ENCODE results near the gene PDE6G.

The PDE6G gene

DNA sequence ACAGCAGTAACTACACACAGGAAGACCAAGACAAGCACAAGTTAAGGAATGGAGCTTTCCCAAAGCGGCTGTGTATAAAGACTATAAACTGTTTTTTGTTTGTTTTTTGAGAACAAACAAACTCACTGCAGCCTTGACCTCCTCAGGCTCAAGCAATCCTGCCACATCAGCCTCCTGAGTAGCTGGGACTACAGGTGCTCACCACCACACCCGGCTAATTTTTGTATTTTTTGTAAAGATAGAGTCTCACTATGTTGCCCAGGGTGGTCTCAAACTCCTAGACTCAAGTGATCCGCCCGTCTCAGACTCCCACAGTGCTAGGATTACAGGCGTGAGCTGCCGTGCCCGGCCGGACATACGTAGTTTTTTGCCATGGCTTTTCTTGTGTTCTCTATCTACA lies 4.1 kb upstream of the PDE6G start:
- DNase-seq: no peak

- DNase-seq: no peak
These were observed 2.7 kb upstream of the PDE6G start for GRCh38 chr17:81659038-81659437.

- no peak for DNase-seq
These were observed 493 bp upstream of the PDE6G start for GRCh38 chr17:81656835-81657234.

DNA sequence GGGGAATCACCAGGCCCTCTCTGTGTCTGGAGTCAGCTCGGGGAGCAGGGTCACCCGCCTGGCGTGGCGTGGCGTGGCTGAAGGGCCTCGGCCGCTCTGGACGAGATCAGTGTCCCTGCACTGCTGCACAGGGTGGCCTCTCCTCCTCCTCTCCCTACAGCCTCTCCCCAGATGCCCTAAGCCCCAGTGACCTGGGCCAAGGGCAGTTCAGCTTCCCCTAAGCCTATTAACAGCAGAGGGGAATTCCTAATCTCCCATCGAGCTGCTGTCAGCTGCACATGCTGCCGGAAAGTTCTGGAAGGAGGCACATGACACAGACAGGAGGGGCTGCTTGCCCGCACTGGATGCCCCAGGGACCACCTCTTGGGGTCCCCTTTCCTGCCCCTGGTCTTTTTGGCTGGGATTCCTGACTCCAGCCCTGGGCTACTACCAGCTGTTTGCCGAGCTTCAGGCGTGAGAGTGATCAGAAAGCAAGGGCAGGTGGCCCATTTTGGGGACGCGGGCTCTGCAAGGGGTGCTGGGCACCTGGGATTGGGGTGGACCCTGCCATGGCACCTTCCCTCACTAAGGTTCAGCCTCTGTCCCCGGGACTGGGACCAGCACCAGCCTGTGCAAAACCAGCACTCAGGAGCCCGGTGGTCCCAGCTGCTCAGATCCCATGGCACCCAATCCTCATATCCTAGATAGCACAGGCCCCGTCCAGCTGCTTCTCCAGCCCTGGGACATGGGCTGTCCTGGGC lies 794 bp downstream of the PDE6G start:
- no peak for DNase-seq

GRCh38 chr17:81652906-81653771 lies 3.2 kb downstream of the PDE6G start:
- no peak for DNase-seq

GRCh38 chr17:81651692-81652091 lies 4.7 kb downstream of the PDE6G start:
- DNase-seq: peak; percentile 52

DNA sequence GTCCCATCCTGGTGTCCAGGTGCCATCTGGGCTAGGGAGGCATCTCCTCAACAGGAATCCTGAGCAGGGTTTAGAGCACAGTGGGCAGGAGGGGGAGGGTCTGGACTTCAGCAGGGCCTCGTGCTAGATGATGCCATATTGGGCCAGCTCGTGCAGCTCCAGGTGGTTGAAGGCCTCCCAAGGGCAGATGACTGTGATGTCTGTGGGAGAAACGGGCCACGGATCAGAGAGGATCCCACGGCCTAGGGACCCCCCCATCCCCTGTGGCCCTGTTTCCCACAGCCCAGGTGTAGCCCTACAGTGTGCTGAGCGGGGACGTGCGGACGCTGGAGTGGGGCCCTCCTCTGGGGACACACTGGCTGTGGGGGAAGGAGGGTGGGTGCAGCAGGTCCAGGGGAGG lies 5.4 kb downstream of the PDE6G start:
- DNase-seq: no peak

- DNase-seq: no peak
These were observed 7.6 kb downstream of the PDE6G start for GRCh38 chr17:81648707-81649085.

GRCh38 chr17:81648013-81648706 lies 8.2 kb downstream of the PDE6G start:
- DNase-seq: no peak

DNA sequence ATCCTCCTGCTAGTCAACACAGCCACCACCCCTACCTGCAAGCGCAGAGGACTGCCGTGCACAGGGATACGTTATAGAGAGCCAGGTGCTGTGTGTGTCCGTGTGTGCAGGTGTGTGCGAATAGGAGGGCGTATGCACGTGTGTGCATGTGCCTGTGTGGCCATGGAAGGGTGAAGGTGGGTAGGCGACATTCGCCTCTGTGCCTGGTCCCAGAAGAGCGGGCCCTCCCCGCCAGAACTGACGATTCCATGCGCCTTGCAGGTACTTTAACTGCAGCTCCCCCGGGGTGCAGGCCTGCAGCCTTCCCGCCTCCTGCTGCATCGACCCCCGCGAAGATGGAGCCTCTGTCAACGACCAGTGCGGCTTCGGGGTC lies 8.7 kb downstream of the PDE6G start:
- DNase-seq: no peak

DNA sequence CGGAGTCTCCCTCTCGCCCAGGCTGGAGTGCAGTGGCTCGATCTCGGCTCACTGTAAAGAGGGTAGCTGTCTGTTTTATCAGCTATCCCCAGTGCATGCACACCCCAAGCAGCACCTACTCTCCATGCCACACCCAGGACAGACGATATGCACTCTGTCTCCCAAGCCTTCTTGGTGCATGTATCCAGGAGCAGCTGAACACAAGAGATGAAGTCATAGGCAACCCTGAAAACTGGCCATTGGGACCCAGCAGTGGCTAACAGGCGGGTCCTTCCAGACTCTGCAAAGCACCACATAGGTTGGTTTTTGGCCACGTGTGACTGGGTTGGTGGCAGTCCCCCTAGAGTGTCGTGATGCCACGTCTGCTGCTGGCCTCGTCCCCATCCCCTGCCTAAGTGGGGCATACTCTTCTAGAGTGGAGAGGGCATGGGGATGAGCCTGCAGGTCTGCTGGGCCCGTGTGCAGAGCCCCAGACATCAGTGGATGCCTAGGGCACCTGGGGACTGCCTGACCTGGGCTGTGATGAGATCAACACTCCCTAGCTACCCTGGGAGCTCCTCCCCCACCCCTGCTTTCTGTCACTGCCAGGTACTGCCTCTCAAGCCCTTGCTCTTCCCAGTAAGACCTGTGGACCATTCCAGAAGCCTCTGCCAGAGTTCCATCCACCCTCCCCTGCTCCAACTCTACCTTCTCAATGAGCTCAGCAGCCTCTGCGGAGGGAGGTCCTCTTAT lies 9.3 kb downstream of the PDE6G start:
- no peak for DNase-seq

- no peak for DNase-seq
These were observed 11.1 kb downstream of the PDE6G start for GRCh38 chr17:81644976-81645952.

- no peak for DNase-seq
These were observed 11.8 kb downstream of the PDE6G start for GRCh38 chr17:81644496-81644895.

GRCh38 chr17:81641825-81642489 lies 14.4 kb downstream of the PDE6G start:
- DNase-seq: peak; percentile 18

- no peak for DNase-seq
These were observed 16.3 kb downstream of the PDE6G start for GRCh38 chr17:81640011-81640410.

DNA sequence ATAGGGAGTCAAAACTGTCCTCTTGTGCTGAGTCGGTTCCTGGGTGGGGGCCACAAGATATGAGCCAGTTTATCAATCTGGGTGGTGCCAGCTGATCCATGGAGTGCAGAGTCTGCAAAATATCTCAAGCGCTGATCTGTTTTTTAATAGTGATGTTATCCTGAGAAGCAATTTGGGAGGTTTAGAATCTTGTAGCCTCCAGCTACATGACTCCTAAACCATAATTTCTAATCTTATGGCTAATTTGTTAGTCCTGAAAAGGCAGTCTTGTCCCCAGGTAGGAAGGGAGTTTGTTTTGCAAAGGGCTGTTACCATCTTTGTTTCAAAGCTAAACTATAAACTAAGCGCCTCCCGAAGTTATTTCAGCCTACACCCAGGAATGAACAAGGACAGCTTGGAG lies 17.7 kb downstream of the PDE6G start:
- no peak for DNase-seq

DNA sequence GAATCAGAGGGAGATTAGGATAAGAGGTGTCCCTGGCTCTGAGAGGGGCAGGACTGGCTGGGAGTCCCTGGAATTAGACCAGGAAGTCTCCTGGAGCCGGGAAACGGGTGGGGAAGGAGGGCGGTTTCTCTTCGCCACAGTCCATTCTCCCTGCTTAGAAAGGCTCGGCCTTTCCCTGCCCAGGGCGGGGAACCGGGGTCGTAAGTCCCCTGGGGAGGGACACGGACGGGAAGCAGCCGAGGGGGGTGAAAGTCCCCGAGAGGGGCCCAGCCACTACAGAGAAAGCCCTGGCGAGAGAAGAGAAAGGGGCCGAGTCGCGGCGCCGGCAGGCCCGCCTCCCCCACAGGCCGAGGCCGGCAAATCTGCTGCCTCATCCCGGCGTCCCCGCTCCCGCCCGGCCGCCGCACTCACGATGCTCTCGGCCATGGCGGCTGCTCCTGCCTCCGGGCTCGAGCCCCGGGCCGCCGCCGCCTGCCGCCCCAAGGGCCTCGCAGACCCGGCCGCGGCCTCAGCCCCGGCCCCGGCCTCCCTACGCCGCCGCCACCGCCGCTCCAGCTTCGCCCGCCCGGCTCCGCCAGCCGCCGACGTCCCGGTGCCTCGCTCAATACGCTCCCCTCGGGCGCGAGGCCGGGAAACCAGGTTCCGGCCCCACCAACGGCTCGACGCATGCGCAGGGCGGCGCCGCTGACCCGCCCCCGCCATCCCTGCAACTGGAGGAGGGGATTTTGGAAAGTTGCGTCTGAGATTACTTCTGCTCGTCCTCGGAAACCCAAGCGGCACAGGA lies 19.6 kb downstream of the PDE6G start, which contains the start of the genes NPLOC4 and TSPAN10:
Gene NPLOC4 (minus strand): TSS at position 608 of the 784 bp plus-strand sequence. CDS start 182 bp downstream, at position 426.
Gene TSPAN10 (plus strand): TSS at position 692 of the 784 bp plus-strand sequence. CDS start 5,217 bp downstream, outside the sequence.
- peak; percentile 71 for DNase-seq

GRCh38 chr17:81635973-81636504 lies 20.3 kb downstream of the PDE6G start:
- DNase-seq: no peak

DNA sequence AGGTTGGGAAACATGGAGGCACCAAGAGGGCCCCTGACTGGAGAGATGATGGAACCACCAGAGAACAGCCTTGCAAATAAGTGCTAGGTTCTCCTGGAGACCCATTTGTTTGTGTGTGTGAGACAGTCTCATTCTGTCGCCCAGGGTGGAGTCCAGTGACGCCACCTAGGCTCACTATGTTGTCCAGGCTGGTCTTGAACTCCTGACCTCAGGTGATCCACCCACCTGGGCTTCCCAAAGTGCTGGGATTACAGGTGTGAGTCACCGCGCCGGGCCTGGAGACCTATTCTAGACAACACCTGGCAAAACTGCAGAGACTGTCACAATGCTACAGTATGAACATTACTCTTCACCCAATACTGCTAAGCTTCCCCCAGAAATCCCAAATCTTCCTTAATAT lies 20.9 kb downstream of the PDE6G start:
- DNase-seq: no peak

DNA sequence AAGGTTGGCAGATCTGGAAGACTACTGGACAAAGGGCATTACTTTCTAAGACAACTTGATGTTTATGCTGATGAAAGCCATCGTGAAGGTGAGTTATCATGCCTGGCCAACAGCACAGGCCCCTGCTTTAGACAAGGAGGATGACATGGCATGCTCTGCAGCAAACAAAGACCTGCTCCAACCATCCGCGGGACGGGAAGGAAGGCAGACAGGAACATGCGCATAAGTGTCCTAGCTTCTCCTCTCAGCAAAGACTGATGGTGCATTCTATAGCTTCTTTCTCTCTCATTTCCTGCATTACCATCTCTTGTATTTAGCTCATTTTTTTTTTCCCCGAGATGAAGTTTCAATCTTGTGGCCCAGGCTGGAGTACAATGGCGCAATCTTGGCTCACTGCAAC lies 24.9 kb downstream of the PDE6G start:
- no peak for DNase-seq

Measured in GOT3 (cell line).